Measurements from ENCODE around the gene KRTAP13-1. TPM values are rescaled to one million over a fixed set of nuclear protein-coding genes. Genes with fewer than 3 reads are reported as not detected.

KRTAP13-1 gene

DNA sequence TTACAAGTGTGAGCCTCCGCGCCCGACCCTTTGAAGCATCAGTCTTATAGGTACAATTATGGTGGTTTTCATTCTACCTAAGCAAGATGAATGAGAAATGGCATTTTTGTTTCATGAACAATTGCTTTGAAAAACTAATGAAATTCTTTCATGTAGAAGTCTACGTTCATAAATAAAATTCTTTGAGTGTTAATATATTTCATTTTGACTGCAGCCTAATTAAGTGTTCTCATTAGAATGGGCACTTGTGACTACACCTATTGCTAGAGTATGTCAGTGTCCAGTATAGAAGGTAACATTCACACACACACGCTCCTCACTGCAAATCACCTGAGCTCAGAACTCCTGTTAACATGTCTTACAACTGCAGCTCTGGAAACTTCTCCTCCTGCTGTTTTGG is 44.1 kb downstream of the KRTAP13-1 start, which contains the start of gene KRTAP15-1:
KRTAP15-1 (plus strand) TSS at position 301 of the 400 bp plus-strand sequence; CDS start at position 354, 53 bp downstream.
- H3K36me3 ChIP-seq (ENCODE audit: control insufficient read depth in 1 of 2, insufficient read depth in 2 of 2, low read depth in 1 of 2, low read length in 2 of 2), result no peaks in the 10 kb centered on the region
- no peak within 1 kb of the TSS for H3K23ac ChIP-seq (ENCODE audit: low read length in 2 of 2)
- no peak within 1 kb of the TSS for H2BK15ac ChIP-seq (ENCODE audit: low read depth, poor library complexity, severe bottlenecking)
- H3K79me1 ChIP-seq (replicated peaks; ENCODE audit: low read length, poor library complexity, severe bottlenecking), result no peaks in the 10 kb centered on the region
- H2BK12ac ChIP-seq (ENCODE audit: low read length in 2 of 2), result no peak within 1 kb of the TSS
- H3K18ac ChIP-seq (ENCODE audit: low read depth in 1 of 2, low read length in 2 of 2), result no peak within 1 kb of the TSS
- no peak within 1 kb of the TSS for H3K9ac ChIP-seq (ENCODE audit: low read length)
- no peaks in the 10 kb centered on the region for H3K9me3 ChIP-seq (ENCODE audit: control insufficient read depth, low read length)
- H4K8ac ChIP-seq (ENCODE audit: low read length), result no peak within 1 kb of the TSS
- WGBS, result 56% methylated on average over 1 of the region's 5 CpGs
- no peak within 1 kb of the TSS for H3K4me2 ChIP-seq (ENCODE audit: low read length, poor library complexity, severe bottlenecking)
- DNase-seq, result no peak
- no peaks in the 10 kb centered on the region for H3K4me1 ChIP-seq (ENCODE audit: control insufficient read depth, insufficient read depth, low read depth, low read length)
- H4K91ac ChIP-seq (ENCODE audit: low read length), result no peak within 1 kb of the TSS
- no peak within 1 kb of the TSS for H3K4me3 ChIP-seq (ENCODE audit: insufficient read depth in 1 of 2, low read depth in 1 of 2, low read length in 2 of 2)
- no peak within 1 kb of the TSS for H2AFZ ChIP-seq (ENCODE audit: low read depth, low read length)
- H3K27ac ChIP-seq (ENCODE audit: low read length, poor library complexity, severe bottlenecking), result no peak within 1 kb of the TSS
- no peak within 1 kb of the TSS for H2BK120ac ChIP-seq (ENCODE audit: low read depth, low read length)
- H3K27me3 ChIP-seq (ENCODE audit: control insufficient read depth in 1 of 2, insufficient read depth in 1 of 2, low read length in 2 of 2), result no peaks in the 10 kb centered on the region
- no peak within 1 kb of the TSS for H2BK5ac ChIP-seq (ENCODE audit: low read depth, low read length, poor library complexity, severe bottlenecking)
- no peak within 1 kb of the TSS for H3K4ac ChIP-seq (ENCODE audit: low read depth in 1 of 2, low read length in 2 of 2)
- H2AK5ac ChIP-seq (ENCODE audit: low read length, severe bottlenecking), result no peak within 1 kb of the TSS
- H3K14ac ChIP-seq (ENCODE audit: low read length in 2 of 2), result no peak within 1 kb of the TSS

DNA sequence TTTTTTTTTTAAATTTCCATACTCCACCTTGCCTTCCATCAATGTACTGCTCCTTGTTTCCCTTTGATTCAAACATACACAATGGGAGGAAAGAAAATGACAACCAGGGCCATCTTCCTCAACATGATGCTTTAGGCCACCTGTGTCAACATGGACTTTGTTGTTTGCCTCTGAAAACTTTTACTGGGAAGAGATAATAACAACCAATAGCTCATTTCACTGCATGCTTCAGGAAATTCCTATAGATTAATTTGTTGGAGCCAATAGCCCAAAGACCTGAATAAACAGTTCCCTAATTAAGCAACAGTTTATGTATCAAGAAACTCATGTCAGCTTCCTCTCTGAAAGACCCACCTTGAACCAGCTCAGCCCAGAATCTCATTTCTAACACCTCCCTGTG is 47.4 kb downstream of the KRTAP13-1 start:
- no peaks in the 10 kb centered on the region for H3K9me3 ChIP-seq (ENCODE audit: control insufficient read depth, low read length)
- H3K4me1 ChIP-seq (ENCODE audit: control insufficient read depth, insufficient read depth, low read depth, low read length), result no peaks in the 10 kb centered on the region
- no peak overlapping the region for H4K8ac ChIP-seq (ENCODE audit: low read length)
- no peaks in the 10 kb centered on the region for H3K27me3 ChIP-seq (ENCODE audit: control insufficient read depth in 1 of 2, insufficient read depth in 1 of 2, low read length in 2 of 2)
- no peak overlapping the region for H3K4me3 ChIP-seq (ENCODE audit: insufficient read depth in 1 of 2, low read depth in 1 of 2, low read length in 2 of 2)
- no peak overlapping the region for H2BK12ac ChIP-seq (ENCODE audit: low read length in 2 of 2)
- no peak overlapping the region for H3K27ac ChIP-seq (ENCODE audit: low read length, poor library complexity, severe bottlenecking)
- H2BK5ac ChIP-seq (ENCODE audit: low read depth, low read length, poor library complexity, severe bottlenecking), result no peak overlapping the region
- no peak overlapping the region for H3K4me2 ChIP-seq (ENCODE audit: low read length, poor library complexity, severe bottlenecking)
- H3K14ac ChIP-seq (ENCODE audit: low read length in 2 of 2), result no peak overlapping the region
- H3K18ac ChIP-seq (ENCODE audit: low read depth in 1 of 2, low read length in 2 of 2), result no peak overlapping the region
- no peaks in the 10 kb centered on the region for H3K36me3 ChIP-seq (ENCODE audit: control insufficient read depth in 1 of 2, insufficient read depth in 2 of 2, low read depth in 1 of 2, low read length in 2 of 2)
- H2AFZ ChIP-seq (ENCODE audit: low read depth, low read length), result no peak overlapping the region
- H2BK15ac ChIP-seq (ENCODE audit: low read depth, poor library complexity, severe bottlenecking), result no peak overlapping the region
- H2BK120ac ChIP-seq (ENCODE audit: low read depth, low read length), result no peak overlapping the region
- no peak for DNase-seq
- H3K9ac ChIP-seq (ENCODE audit: low read length), result no peak overlapping the region
- no peak overlapping the region for H2AK5ac ChIP-seq (ENCODE audit: low read length, severe bottlenecking)
- no peaks in the 10 kb centered on the region for H3K79me1 ChIP-seq (replicated peaks; ENCODE audit: low read length, poor library complexity, severe bottlenecking)
- H3K4ac ChIP-seq (ENCODE audit: low read depth in 1 of 2, low read length in 2 of 2), result no peak overlapping the region
- no peak overlapping the region for H4K91ac ChIP-seq (ENCODE audit: low read length)
- H3K23ac ChIP-seq (ENCODE audit: low read length in 2 of 2), result no peak overlapping the region

DNA sequence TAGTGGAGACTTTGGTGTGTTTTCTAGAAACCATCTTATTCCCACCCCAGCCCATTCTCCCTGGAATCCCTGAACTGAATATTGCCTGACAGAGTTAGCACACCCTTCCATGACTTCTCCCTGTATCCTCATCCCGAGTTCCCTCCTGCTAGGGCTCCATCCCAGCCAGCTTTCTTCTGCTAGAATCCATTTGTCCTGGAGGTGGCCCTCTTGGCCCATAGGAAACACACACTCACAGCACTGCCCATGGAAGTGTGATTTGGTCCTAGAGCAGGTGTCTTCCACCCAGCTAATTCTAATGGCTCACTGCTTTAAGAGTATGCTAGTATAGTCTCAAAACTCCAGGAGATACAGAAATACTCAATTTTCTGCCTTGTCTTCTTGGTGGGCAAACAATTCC is 48.4 kb downstream of the KRTAP13-1 start:
- Histone ChIP-seq H3K23ac (ENCODE audit: low read length in 2 of 2) (no peak overlapping the region), H3K14ac (ENCODE audit: low read length in 2 of 2) (no peak overlapping the region), H3K4ac (ENCODE audit: low read depth in 1 of 2, low read length in 2 of 2) (no peak overlapping the region), H2BK15ac (ENCODE audit: low read depth, poor library complexity, severe bottlenecking) (no peak overlapping the region), H4K8ac (ENCODE audit: low read length) (no peak overlapping the region), H3K18ac (ENCODE audit: low read depth in 1 of 2, low read length in 2 of 2) (no peak overlapping the region), H3K27me3 (ENCODE audit: control insufficient read depth in 1 of 2, insufficient read depth in 1 of 2, low read length in 2 of 2) (no peaks in the 10 kb centered on the region), H3K79me1 (replicated peaks; ENCODE audit: low read length, poor library complexity, severe bottlenecking) (no peaks in the 10 kb centered on the region), H4K91ac (ENCODE audit: low read length) (no peak overlapping the region), H3K4me1 (ENCODE audit: control insufficient read depth, insufficient read depth, low read depth, low read length) (no peaks in the 10 kb centered on the region), H2BK120ac (ENCODE audit: low read depth, low read length) (no peak overlapping the region), H3K9ac (ENCODE audit: low read length) (no peak overlapping the region), H3K27ac (ENCODE audit: low read length, poor library complexity, severe bottlenecking) (no peak overlapping the region), H2BK5ac (ENCODE audit: low read depth, low read length, poor library complexity, severe bottlenecking) (no peak overlapping the region), H3K9me3 (ENCODE audit: control insufficient read depth, low read length) (no peaks in the 10 kb centered on the region), H3K4me2 (ENCODE audit: low read length, poor library complexity, severe bottlenecking) (no peak overlapping the region), H2BK12ac (ENCODE audit: low read length in 2 of 2) (no peak overlapping the region), H3K36me3 (ENCODE audit: control insufficient read depth in 1 of 2, insufficient read depth in 2 of 2, low read depth in 1 of 2, low read length in 2 of 2) (no peaks in the 10 kb centered on the region), H2AFZ (ENCODE audit: low read depth, low read length) (no peak overlapping the region), H3K4me3 (ENCODE audit: insufficient read depth in 1 of 2, low read depth in 1 of 2, low read length in 2 of 2) (no peak overlapping the region), H2AK5ac (ENCODE audit: low read length, severe bottlenecking) (no peak overlapping the region)
- DNase-seq, result no peak
- WGBS, result 0% methylated on average over 1 of the region's 1 CpG

Small RNAs within 50 kb of the gene (small RNA-seq; reads per million reads assigned to genes)
- gene KRTAP23-1 (ENCODE audit: low read depth), result not detected
- not detected for gene MIR4327 (ENCODE audit: low read depth)
